Progenitor cell of endocrine pancreas (in vitro differentiated cells): ENCODE data around the gene HK1. TPM values are rescaled to one million over a fixed set of nuclear protein-coding genes. Genes with fewer than 3 reads are reported as not detected.

Experiments
- DNase-seq: peaks from one replicate; pipeline ENCODE4 v3.0.0; 2021; ENCODE audit warnings: low spot score; ENCODE audit not compliant: unreplicated experiment
- H3K27ac Mint-ChIP-seq: 2 replicates; pipeline ENCODE4 v1.8.0; 2021; ENCODE audit warnings: mild to moderate bottlenecking, moderate library complexity, mixed read lengths
- H3K27me3 Mint-ChIP-seq: 2 replicates; pipeline ENCODE4 v1.8.0; 2021; ENCODE audit warnings: mixed read lengths
- H3K36me3 Mint-ChIP-seq: 2 replicates; pipeline ENCODE4 v1.8.0; 2022; ENCODE audit warnings: mixed read lengths; ENCODE audit not compliant: insufficient read depth
- H3K4me1 Mint-ChIP-seq: 2 replicates; pipeline ENCODE4 v1.8.0; 2021; ENCODE audit warnings: low read depth, mixed read lengths
- H3K4me3 Mint-ChIP-seq: 2 replicates; pipeline ENCODE4 v1.8.0; 2021; ENCODE audit warnings: low read depth, mild to moderate bottlenecking, moderate library complexity, mixed read lengths
- H3K9me3 Mint-ChIP-seq: 2 replicates; pipeline ENCODE4 v1.8.0; 2021; ENCODE audit warnings: low read depth, mixed read lengths
- CTCF ChIP-seq: fragments of 200-600 bp; sonication (generic); IDR thresholded peaks from one replicate; pipeline ENCODE4 v1.5.0; 2021; ENCODE audit warnings: antibody characterized with exemption, mild to moderate bottlenecking; ENCODE audit not compliant: unreplicated experiment
- total RNA-seq: library from RNA; stranded (reverse); gene quantifications from 2 replicates; pipeline ENCODE4 v1.2.1, GENCODE V29; 2021

The HK1 gene
- total RNA-seq, 1 donor from 2014 or later = 32.5 TPM

GRCh38 chr10:69422676-69423075 lies 144.4 kb downstream of the HK1 start:
- no peak for DNase-seq
- Mint-ChIP-seq H3K36me3 (no peaks in the 10 kb centered on the region), H3K9me3 (no peaks in the 10 kb centered on the region), H3K4me1 (peaks cover 16% of the 10 kb centered on the region), H3K4me3 (no peak overlapping the region), H3K27ac (no peak overlapping the region), H3K27me3 (peaks cover 23% of the 10 kb centered on the region)
- no peak for TF ChIP-seq CTCF

- Mint-ChIP-seq H3K9me3 (no peaks in the 10 kb centered on the region), H3K27me3 (peaks cover 22% of the 10 kb centered on the region), H3K27ac (no peak overlapping the region), H3K4me3 (no peak overlapping the region), H3K36me3 (no peaks in the 10 kb centered on the region), H3K4me1 (peaks cover 9% of the 10 kb centered on the region)
- no peak for DNase-seq
- TF ChIP-seq CTCF = no peak
Observed at GRCh38 chr10:69425041-69425440, 146.7 kb downstream of the HK1 start.

GRCh38 chr10:69425511-69426298 lies 147.4 kb downstream of the HK1 start:
- Mint-ChIP-seq H3K27ac (no peak overlapping the region), H3K27me3 (peaks cover 22% of the 10 kb centered on the region), H3K4me3 (no peak overlapping the region), H3K9me3 (no peaks in the 10 kb centered on the region), H3K4me1 (peaks cover 9% of the 10 kb centered on the region), H3K36me3 (no peaks in the 10 kb centered on the region)
- DNase-seq = no peak
- TF ChIP-seq CTCF = no peak

- no peaks in the 10 kb centered on the region for H3K36me3 Mint-ChIP-seq
- no peak overlapping the region for H3K27ac Mint-ChIP-seq
- TF ChIP-seq CTCF = no peak
- no peak overlapping the region for H3K4me3 Mint-ChIP-seq
- no peak for DNase-seq
- H3K27me3 Mint-ChIP-seq = peaks cover 22% of the 10 kb centered on the region
- no peaks in the 10 kb centered on the region for H3K9me3 Mint-ChIP-seq
- peaks cover 9% of the 10 kb centered on the region for H3K4me1 Mint-ChIP-seq
Observed at GRCh38 chr10:69426376-69426727, 148.1 kb downstream of the HK1 start.

GRCh38 chr10:69428165-69428564 lies 149.9 kb downstream of the HK1 start:
- Mint-ChIP-seq H3K4me1 (peaks cover 6% of the 10 kb centered on the region), H3K9me3 (no peaks in the 10 kb centered on the region), H3K27me3 (peaks cover 15% of the 10 kb centered on the region), H3K27ac (no peak overlapping the region), H3K4me3 (no peak overlapping the region), H3K36me3 (no peaks in the 10 kb centered on the region)
- TF ChIP-seq CTCF = no peak
- no peak for DNase-seq
